Astrocyte (in vitro differentiated cells and primary cell): ENCODE results near the gene VPS8. TPM values are rescaled to one million over a fixed set of nuclear protein-coding genes. Genes with fewer than 3 reads are reported as not detected.

Experiments
- DNase-seq: peaks from one replicate; pipeline ENCODE4 v3.0.0-alpha.2; 2010; ENCODE audit warnings: low read depth
- FAIRE-seq: peaks from 2 replicates; lab custom pipeline; 2011; peaks lifted over from hg19 to GRCh38; lab: Jason Lieb, UNC
- H2AFZ ChIP-seq: 2 replicates; pipeline ENCODE4 v1.6.0; 2012; ENCODE audit warnings: low read depth, low read length, inconsistent platforms
- H3K27ac ChIP-seq: 2 replicates; pipeline ENCODE4 v1.5.1; 2011; ENCODE audit warnings: low read depth, low read length, inconsistent platforms
- H3K27me3 ChIP-seq: 2 replicates; pipeline ENCODE4 v1.6.0; 2011; ENCODE audit warnings: low read length, inconsistent platforms; ENCODE audit not compliant: insufficient read depth
- H3K36me3 ChIP-seq: 2 replicates; pipeline ENCODE4 v1.5.1; 2011; ENCODE audit warnings: low read length, inconsistent platforms; ENCODE audit not compliant: insufficient read depth
- H3K4me1 ChIP-seq: 2 replicates; pipeline ENCODE4 v1.5.1; 2011; ENCODE audit warnings: low read length, inconsistent platforms; ENCODE audit not compliant: insufficient read depth
- H3K4me2 ChIP-seq: 2 replicates; pipeline ENCODE4 v1.6.0; 2012; ENCODE audit warnings: low read length, inconsistent platforms
- H3K4me3 ChIP-seq: 2 replicates; pipeline ENCODE4 v1.5.1; 2011; ENCODE audit warnings: low read depth, mild to moderate bottlenecking, low read length, inconsistent platforms; ENCODE audit not compliant: insufficient read depth
- H3K79me2 ChIP-seq: 2 replicates; pipeline ENCODE4 v1.6.0; 2012; ENCODE audit warnings: mild to moderate bottlenecking, low read length, inconsistent platforms; ENCODE audit not compliant: insufficient read depth
- H3K9ac ChIP-seq: 2 replicates; pipeline ENCODE4 v1.6.0; 2012; ENCODE audit warnings: mild to moderate bottlenecking, low read length, inconsistent platforms
- H3K9me3 ChIP-seq: 2 replicates; pipeline ENCODE4 v1.5.1; 2012; ENCODE audit warnings: low read depth, mild to moderate bottlenecking, low read length, inconsistent platforms; ENCODE audit not compliant: insufficient read depth
- H4K20me1 ChIP-seq: 2 replicates; pipeline ENCODE4 v1.6.0; 2012; ENCODE audit warnings: low read length, inconsistent platforms; ENCODE audit not compliant: insufficient read depth
- H3K27ac Mint-ChIP-seq: one replicate; pipeline ENCODE4 v1.8.0; 2021; ENCODE audit warnings: mild to moderate bottlenecking, mixed read lengths; ENCODE audit not compliant: unreplicated experiment
- H3K27me3 Mint-ChIP-seq: one replicate; pipeline ENCODE4 v1.8.0; 2021; ENCODE audit warnings: low read depth, mixed read lengths; ENCODE audit not compliant: unreplicated experiment
- H3K36me3 Mint-ChIP-seq: one replicate; pipeline ENCODE4 v1.8.0; 2021; ENCODE audit warnings: low read depth, mixed read lengths; ENCODE audit not compliant: unreplicated experiment
- H3K4me1 Mint-ChIP-seq: one replicate; pipeline ENCODE4 v1.8.0; 2021; ENCODE audit warnings: low read depth, mixed read lengths; ENCODE audit not compliant: unreplicated experiment
- H3K4me3 Mint-ChIP-seq: one replicate; pipeline ENCODE4 v1.8.0; 2021; ENCODE audit warnings: mild to moderate bottlenecking, moderate library complexity, mixed read lengths; ENCODE audit not compliant: unreplicated experiment
- H3K9me3 Mint-ChIP-seq: one replicate; pipeline ENCODE4 v1.8.0; 2021; ENCODE audit warnings: mild to moderate bottlenecking, mixed read lengths; ENCODE audit not compliant: unreplicated experiment
- CTCF ChIP-seq: IDR thresholded peaks from 2 replicates; pipeline ENCODE4 v1.5.1; 2011; ENCODE audit warnings: low read depth, mild to moderate bottlenecking, inconsistent platforms, low read length, moderate library complexity; ENCODE audit not compliant: insufficient read depth
- EZH2 ChIP-seq: IDR thresholded peaks from 2 replicates; pipeline ENCODE4 v1.6.1; 2012; ENCODE audit warnings: mild to moderate bottlenecking, low read length, inconsistent platforms; ENCODE audit not compliant: insufficient read depth
- total RNA-seq: library from RNA; stranded (reverse); gene quantifications from 2 replicates; pipeline ENCODE4 v1.2.1, GENCODE V29; 2021

VPS8 gene
- total RNA-seq, 1 donor from 2014 or later = 40.7 TPM

DNA sequence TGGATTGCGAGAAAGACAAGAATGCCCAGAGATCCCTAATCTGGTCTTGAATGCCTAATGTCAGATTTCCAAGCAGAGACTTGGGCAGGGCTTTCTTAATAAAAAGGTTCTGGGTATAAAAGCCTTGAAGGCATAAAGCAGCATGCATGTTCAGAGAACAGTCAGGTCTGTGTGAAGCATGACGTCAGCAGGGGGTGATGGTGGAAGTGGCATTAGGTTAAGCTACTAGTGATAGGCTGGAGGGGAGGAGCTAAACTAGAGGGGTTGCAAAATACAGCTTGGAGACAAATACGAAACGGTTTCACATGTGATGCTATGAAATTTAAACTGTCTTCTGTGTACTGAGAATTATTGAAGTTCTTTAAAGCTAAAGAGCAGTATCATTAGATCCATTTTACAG is 125.6 kb downstream of the VPS8 start:
- Histone ChIP-seq H3K36me3 (no peaks in the 10 kb centered on the region), H3K9me3 (no peaks in the 10 kb centered on the region), H3K79me2 (no peaks in the 10 kb centered on the region), H3K9ac (no peak overlapping the region), H4K20me1 (no peaks in the 10 kb centered on the region), H2AFZ (no peak overlapping the region), H3K4me1 (no peaks in the 10 kb centered on the region), H3K27ac (no peak overlapping the region), H3K27me3 (no peaks in the 10 kb centered on the region), H3K4me2 (no peak overlapping the region), H3K4me3 (no peak overlapping the region)
- DNase-seq (no peak), FAIRE-seq (no peak)
- H3K36me3 Mint-ChIP-seq = peaks cover 9% of the 10 kb centered on the region
- H3K27ac Mint-ChIP-seq = no peak overlapping the region
- no peak overlapping the region for H3K4me3 Mint-ChIP-seq
- H3K9me3 Mint-ChIP-seq = peaks cover 2% of the 10 kb centered on the region
- H3K27me3 Mint-ChIP-seq = no peaks in the 10 kb centered on the region
- TF ChIP-seq EZH2 = no peak
- no peak for TF ChIP-seq CTCF
- no peaks in the 10 kb centered on the region for H3K4me1 Mint-ChIP-seq

DNA sequence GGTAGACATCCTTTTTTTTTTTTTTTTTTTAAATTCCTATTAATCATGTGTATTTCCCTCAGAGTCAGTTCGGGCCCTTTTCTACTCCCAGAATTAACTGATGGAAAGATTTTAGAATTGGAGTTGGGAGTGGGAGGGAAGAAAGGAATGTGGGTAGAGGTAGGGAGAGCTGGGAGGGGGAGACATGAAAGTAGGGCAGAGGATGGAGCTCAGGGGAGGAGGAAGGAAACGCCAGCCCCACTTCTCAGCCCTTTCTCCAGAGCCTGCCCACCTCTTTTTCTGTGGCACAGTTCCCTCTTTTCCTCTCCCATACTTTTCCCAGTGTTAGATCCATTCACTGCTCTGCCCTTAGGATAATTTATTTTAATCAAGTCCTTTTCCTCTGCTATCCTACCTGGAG is 129.4 kb downstream of the VPS8 start:
- Histone ChIP-seq H4K20me1 (no peaks in the 10 kb centered on the region), H3K79me2 (no peaks in the 10 kb centered on the region), H3K9me3 (no peaks in the 10 kb centered on the region), H3K4me1 (no peaks in the 10 kb centered on the region), H3K9ac (no peak overlapping the region), H3K4me3 (no peak overlapping the region), H3K36me3 (peaks cover 2% of the 10 kb centered on the region), H2AFZ (no peak overlapping the region), H3K27ac (no peak overlapping the region), H3K27me3 (no peaks in the 10 kb centered on the region), H3K4me2 (no peak overlapping the region)
- peaks cover 9% of the 10 kb centered on the region for H3K36me3 Mint-ChIP-seq
- H3K27me3 Mint-ChIP-seq = no peaks in the 10 kb centered on the region
- H3K27ac Mint-ChIP-seq = no peak overlapping the region
- TF ChIP-seq EZH2 = no peak
- TF ChIP-seq CTCF = no peak
- FAIRE-seq (no peak), DNase-seq (no peak)
- H3K9me3 Mint-ChIP-seq = peaks cover 2% of the 10 kb centered on the region
- H3K4me3 Mint-ChIP-seq = no peak overlapping the region
- no peaks in the 10 kb centered on the region for H3K4me1 Mint-ChIP-seq

DNA sequence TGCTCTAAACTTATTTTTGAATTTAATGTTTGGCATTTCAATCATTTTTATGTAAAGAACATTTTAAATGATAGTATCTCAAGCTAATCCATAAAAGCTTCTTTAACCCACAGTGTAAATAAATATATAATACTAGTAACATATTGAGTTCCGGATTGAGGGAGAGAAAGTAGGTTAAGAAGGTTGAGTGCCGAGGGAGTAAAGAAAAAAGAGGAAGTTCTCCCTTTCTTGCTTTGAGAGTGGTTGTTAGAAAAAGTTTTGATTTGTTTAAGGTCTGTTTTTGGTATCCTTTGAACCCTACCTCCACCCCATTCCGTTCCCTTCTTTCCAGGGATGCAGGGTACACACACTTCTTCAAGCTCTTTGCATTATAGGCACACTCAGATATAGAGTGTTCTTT is 130.8 kb downstream of the VPS8 start:
- H3K4me3 ChIP-seq = no peak overlapping the region
- DNase-seq (no peak), FAIRE-seq (no peak)
- TF ChIP-seq CTCF (no peak), EZH2 (no peak)
- no peak overlapping the region for H3K9ac ChIP-seq
- H3K36me3 ChIP-seq = peaks cover 2% of the 10 kb centered on the region
- H2AFZ ChIP-seq = no peak overlapping the region
- H3K4me1 ChIP-seq = no peaks in the 10 kb centered on the region
- H3K79me2 ChIP-seq = no peaks in the 10 kb centered on the region
- peaks cover 8% of the 10 kb centered on the region for H3K36me3 Mint-ChIP-seq
- H3K4me1 Mint-ChIP-seq = no peaks in the 10 kb centered on the region
- no peaks in the 10 kb centered on the region for H4K20me1 ChIP-seq
- no peak overlapping the region for H3K4me2 ChIP-seq
- no peak overlapping the region for H3K27ac ChIP-seq
- no peaks in the 10 kb centered on the region for H3K27me3 Mint-ChIP-seq
- no peak overlapping the region for H3K4me3 Mint-ChIP-seq
- no peaks in the 10 kb centered on the region for H3K9me3 ChIP-seq
- no peak overlapping the region for H3K27ac Mint-ChIP-seq
- peaks cover 2% of the 10 kb centered on the region for H3K9me3 Mint-ChIP-seq
- H3K27me3 ChIP-seq = no peaks in the 10 kb centered on the region
